G401.6 (cell line): ENCODE measurements around the gene THAP11.

Experiments
- FAIRE-seq: peaks from 2 replicates; lab custom pipeline; 2012; peaks lifted over from hg19 to GRCh38; lab: Jason Lieb, UNC

Gene THAP11

GRCh38 chr16:67841816-67842508, at the start of gene THAP11:
Gene THAP11 (plus strand): TSS chr16:67842320. CDS start chr16:67842555, 235 bp downstream.
- peak; percentile 72 for FAIRE-seq

GRCh38 chr16:67796099-67796718, 45.9 kb upstream of the THAP11 start:
- FAIRE-seq: no peak

- no peak for FAIRE-seq
Measured at GRCh38 chr16:67800338-67800926, 41.7 kb upstream of the THAP11 start.

- FAIRE-seq: no peak
Measured at GRCh38 chr16:67801241-67801640, 40.9 kb upstream of the THAP11 start.

GRCh38 chr16:67801883-67802282, 40.2 kb upstream of the THAP11 start:
- no peak for FAIRE-seq

GRCh38 chr16:67803894-67804293, 38.2 kb upstream of the THAP11 start:
- no peak for FAIRE-seq

GRCh38 chr16:67804853-67805542, 37.1 kb upstream of the THAP11 start:
- FAIRE-seq: no peak

GRCh38 chr16:67805718-67806427, 36.2 kb upstream of the THAP11 start:
- no peak for FAIRE-seq

- FAIRE-seq: peak; percentile 96
Measured at GRCh38 chr16:67806428-67807147, 35.5 kb upstream of the THAP11 start, which contains the start of the genes RANBP10 and TSNAXIP1. Gene RANBP10 (minus strand): TSS chr16:67806560. CDS start chr16:67806536, 24 bp downstream. Gene TSNAXIP1 (plus strand): TSS chr16:67806889. CDS start chr16:67807150, 261 bp downstream.

- FAIRE-seq: no peak
Measured at GRCh38 chr16:67807148-67807682, 34.9 kb upstream of the THAP11 start.

- FAIRE-seq: no peak
Measured at GRCh38 chr16:67811899-67812298, 30.2 kb upstream of the THAP11 start.

- no peak for FAIRE-seq
Measured at GRCh38 chr16:67814567-67814966, 27.6 kb upstream of the THAP11 start.

GRCh38 chr16:67820608-67821259, 21.4 kb upstream of the THAP11 start:
- no peak for FAIRE-seq

GRCh38 chr16:67822511-67822910, 19.6 kb upstream of the THAP11 start:
- no peak for FAIRE-seq

GRCh38 chr16:67825119-67825518, 17.0 kb upstream of the THAP11 start:
- FAIRE-seq: no peak

GRCh38 chr16:67825906-67826305, 16.2 kb upstream of the THAP11 start:
- FAIRE-seq: no peak

GRCh38 chr16:67828651-67829050, 13.5 kb upstream of the THAP11 start:
- no peak for FAIRE-seq

GRCh38 chr16:67833030-67833414, 9.1 kb upstream of the THAP11 start:
- no peak for FAIRE-seq

- peak; percentile 25 for FAIRE-seq
Measured at GRCh38 chr16:67833415-67834241, 8.5 kb upstream of the THAP11 start.

- no peak for FAIRE-seq
Measured at GRCh38 chr16:67834242-67834614, 7.9 kb upstream of the THAP11 start.
